OCI-LY3 (cell line): Measurements from ENCODE around the gene MERTK.

Experiments used
- CTCF ChIP-seq: fragments of 200-600, 300-600 bp; sonication (generic); IDR thresholded peaks from 2 replicates; pipeline ENCODE4 v1.5.1; 2014; ENCODE audit warnings: antibody characterized with exemption, low read length, low read depth
- EZH2phosphoT487 ChIP-seq: fragments of 200-600 bp; shearing (Covaris generic); IDR thresholded peaks from 2 replicates; pipeline ENCODE4 v1.6.1; 2018; ENCODE audit warnings: antibody characterized with exemption, mixed run types, low read depth

DNA sequence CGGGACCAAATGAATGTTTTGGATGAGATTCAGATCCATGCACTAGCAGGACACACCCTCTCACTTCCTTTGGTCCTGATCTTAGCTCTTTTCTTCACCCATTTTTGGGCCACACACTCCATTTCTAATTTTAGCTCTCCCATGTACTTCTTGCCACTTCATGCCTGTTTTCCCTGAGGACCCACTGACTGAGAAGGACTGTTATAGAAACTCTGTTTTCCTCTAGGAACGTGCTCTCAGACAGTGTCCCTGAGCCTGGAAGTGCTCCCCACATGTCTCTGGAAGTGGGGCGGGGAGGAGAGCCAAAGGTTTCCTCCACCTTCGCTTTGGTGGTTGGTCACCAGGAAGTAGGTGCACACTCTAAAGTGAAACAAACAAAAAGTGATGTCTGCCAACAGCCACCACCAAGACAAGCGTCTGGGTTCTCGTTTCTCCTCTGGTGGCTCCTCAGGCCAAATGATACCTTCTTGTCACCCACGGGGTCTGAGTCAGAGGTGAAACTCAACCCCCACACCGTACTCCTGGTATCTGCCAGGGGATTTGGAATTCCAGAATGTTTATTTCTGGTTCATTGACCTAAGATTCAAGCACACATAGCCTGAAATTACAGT, 74.7 kb downstream of the MERTK start:
- TF ChIP-seq CTCF (no peak), EZH2phosphoT487 (no peak)
